Caco-2 (cell line): Measurements from ENCODE around the gene CMBL. TPM values are rescaled to one million over a fixed set of nuclear protein-coding genes. Genes with fewer than 3 reads are reported as not detected.

Source experiments
- BruUV-seq: library from RNA; stranded (reverse); fragments of 400-500 nt; replicated peaks from 2 replicates; lab custom pipeline; 2021; lab: Mats Ljungman, UMichigan
- CTCF ChIA-PET: fragments of 300-600 bp; sonication (Branson Sonifier 250); formaldehyde crosslinking; loops from one replicate; lab custom pipeline; 2022; ENCODE audit warnings: antibody characterized with exemption; lab: Charles Lee
- POLR2A ChIA-PET: fragments of 300-600 bp; sonication (Branson Sonifier 250); formaldehyde crosslinking; loops from one replicate; lab custom pipeline; 2022; ENCODE audit warnings: antibody characterized with exemption; lab: Charles Lee
- DNase-seq, 2 experiments: peaks; one replicate each; pipeline versions ENCODE4 v3.0.0 to v3.0.0-alpha.2; 2020 to 2022
- H3K27me3 ChIP-seq: replicated peaks from 2 replicates; pipeline ENCODE4 v1.6.0; 2011; ENCODE audit warnings: low read length; ENCODE audit not compliant: control insufficient read depth, insufficient read depth
- H3K36me3 ChIP-seq: 2 replicates; pipeline ENCODE4 v1.5.1; 2011; ENCODE audit warnings: low read length; ENCODE audit not compliant: control insufficient read depth, insufficient read depth
- H3K4me1 ChIP-seq: fragments of 250-450 bp; sonication (Bioruptor Pico); 2 replicates; pipeline ENCODE4 v1.5.1; 2020; ENCODE audit warnings: mild to moderate bottlenecking
- H3K4me3 ChIP-seq: 2 replicates; pipeline ENCODE4 v1.5.1; 2011; ENCODE audit warnings: low read depth, mild to moderate bottlenecking, control low read depth, low read length
- H3K9me3 ChIP-seq: fragments of 250-450 bp; sonication (Bioruptor Pico); 2 replicates; pipeline ENCODE4 v1.5.1; 2020; ENCODE audit warnings: mild to moderate bottlenecking, moderate library complexity
- H3K27ac Mint-ChIP-seq: one replicate; pipeline ENCODE4 v1.8.0; 2022; ENCODE audit warnings: mixed read lengths; ENCODE audit not compliant: unreplicated experiment
- H3K27me3 Mint-ChIP-seq: one replicate; pipeline ENCODE4 v1.8.0; 2022; ENCODE audit warnings: mixed read lengths; ENCODE audit not compliant: insufficient read depth, unreplicated experiment
- H3K36me3 Mint-ChIP-seq: one replicate; pipeline ENCODE4 v1.8.0; 2022; ENCODE audit warnings: mild to moderate bottlenecking, mixed read lengths; ENCODE audit not compliant: insufficient read depth, unreplicated experiment
- H3K4me1 Mint-ChIP-seq: one replicate; pipeline ENCODE4 v1.8.0; 2022; ENCODE audit warnings: low read depth, mixed read lengths; ENCODE audit not compliant: unreplicated experiment
- H3K4me3 Mint-ChIP-seq: one replicate; pipeline ENCODE4 v1.8.0; 2022; ENCODE audit warnings: mild to moderate bottlenecking, moderate library complexity, mixed read lengths; ENCODE audit not compliant: unreplicated experiment
- H3K9me3 Mint-ChIP-seq: one replicate; pipeline ENCODE4 v1.8.0; 2022; ENCODE audit warnings: mixed read lengths; ENCODE audit not compliant: unreplicated experiment
- intact Hi-C: fragments of 100-400 bp; cut with micrococcal nuclease; formaldehyde crosslinking; loops from one replicate; pipeline ENCODE4 v1.10.0; 2022; ENCODE audit not compliant: unreplicated experiment
- total RNA-seq: library from RNA; stranded (reverse); gene quantifications from 2 replicates; pipeline ENCODE4 v1.2.3, GENCODE V29; 2022
- TF ChIP-seq, protein P1 (sequence below), 2 experiments: fragments of 200-600 bp in 1 of 2; IDR thresholded peaks; 1 replicate in 1 of 2; 2 replicates in 1 of 2; pipeline versions ENCODE4 v1.5.1 to v1.8.0; 2011 to 2022; ENCODE audit warnings: antibody characterized with exemption in 1 of 2, control low read depth in 1 of 2, inconsistent platforms in 1 of 2, low read depth in 1 of 2, low read length in 1 of 2, mild to moderate bottlenecking in 1 of 2, moderate library complexity in 1 of 2; ENCODE audit not compliant: insufficient read depth in 1 of 2, severe bottlenecking in 1 of 2, unreplicated experiment in 1 of 2

The CMBL gene
- total RNA-seq, 1 experiment from 2014 or later, result 18.4 TPM

DNA sequence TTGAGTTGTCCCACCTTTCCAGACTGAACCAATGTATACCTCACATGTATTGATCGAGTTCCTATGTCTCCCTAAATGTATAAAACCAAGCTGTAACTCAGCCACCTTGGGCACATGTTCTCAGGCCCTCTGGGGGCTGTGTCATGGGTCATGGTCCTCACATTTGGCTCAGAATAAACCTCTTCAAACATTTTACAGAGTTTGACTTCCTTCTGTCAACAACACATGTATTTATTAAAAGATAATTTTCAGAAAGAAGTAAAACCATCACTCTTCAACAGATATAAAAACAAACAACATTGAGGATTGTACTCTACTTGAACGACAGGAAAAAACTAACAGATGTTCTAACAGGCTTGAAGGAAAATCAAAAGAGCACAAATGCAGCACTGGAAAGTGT, 4.5 kb downstream of the CMBL start:
- TF ChIP-seq, protein P1, sequence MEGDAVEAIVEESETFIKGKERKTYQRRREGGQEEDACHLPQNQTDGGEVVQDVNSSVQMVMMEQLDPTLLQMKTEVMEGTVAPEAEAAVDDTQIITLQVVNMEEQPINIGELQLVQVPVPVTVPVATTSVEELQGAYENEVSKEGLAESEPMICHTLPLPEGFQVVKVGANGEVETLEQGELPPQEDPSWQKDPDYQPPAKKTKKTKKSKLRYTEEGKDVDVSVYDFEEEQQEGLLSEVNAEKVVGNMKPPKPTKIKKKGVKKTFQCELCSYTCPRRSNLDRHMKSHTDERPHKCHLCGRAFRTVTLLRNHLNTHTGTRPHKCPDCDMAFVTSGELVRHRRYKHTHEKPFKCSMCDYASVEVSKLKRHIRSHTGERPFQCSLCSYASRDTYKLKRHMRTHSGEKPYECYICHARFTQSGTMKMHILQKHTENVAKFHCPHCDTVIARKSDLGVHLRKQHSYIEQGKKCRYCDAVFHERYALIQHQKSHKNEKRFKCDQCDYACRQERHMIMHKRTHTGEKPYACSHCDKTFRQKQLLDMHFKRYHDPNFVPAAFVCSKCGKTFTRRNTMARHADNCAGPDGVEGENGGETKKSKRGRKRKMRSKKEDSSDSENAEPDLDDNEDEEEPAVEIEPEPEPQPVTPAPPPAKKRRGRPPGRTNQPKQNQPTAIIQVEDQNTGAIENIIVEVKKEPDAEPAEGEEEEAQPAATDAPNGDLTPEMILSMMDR (IDR thresholded peaks at IDR 0.05; ENCODE audit: insufficient read depth in 1 of 2, low read depth in 1 of 2, low read length in 1 of 2, severe bottlenecking in 1 of 2, unreplicated experiment in 1 of 2), result no peak
- POLR2A ChIA-PET, result no interaction called here
- CTCF ChIA-PET, result no interaction called here
- Histone ChIP-seq H3K9me3 (peaks cover 5% of the 10 kb centered on the region; the same call in 1 of the 2 replicates), H3K27me3 (no peaks in the 10 kb centered on the region), H3K4me3 (no peak overlapping the region), H3K4me1 (peaks cover 4% of the 10 kb centered on the region), H3K36me3 (no peaks in the 10 kb centered on the region)
- peaks cover 6% of the 10 kb centered on the region for H3K36me3 Mint-ChIP-seq
- BruUV-seq, result no TSS peak
- no peak for DNase-seq
- no peak overlapping the region for H3K27ac Mint-ChIP-seq
- intact Hi-C loops, result no loop called here
- no peaks in the 10 kb centered on the region for H3K27me3 Mint-ChIP-seq
- peaks cover 8% of the 10 kb centered on the region for H3K9me3 Mint-ChIP-seq
- H3K4me1 Mint-ChIP-seq, result peaks cover 13% of the 10 kb centered on the region
- H3K4me3 Mint-ChIP-seq, result no peak overlapping the region

DNA sequence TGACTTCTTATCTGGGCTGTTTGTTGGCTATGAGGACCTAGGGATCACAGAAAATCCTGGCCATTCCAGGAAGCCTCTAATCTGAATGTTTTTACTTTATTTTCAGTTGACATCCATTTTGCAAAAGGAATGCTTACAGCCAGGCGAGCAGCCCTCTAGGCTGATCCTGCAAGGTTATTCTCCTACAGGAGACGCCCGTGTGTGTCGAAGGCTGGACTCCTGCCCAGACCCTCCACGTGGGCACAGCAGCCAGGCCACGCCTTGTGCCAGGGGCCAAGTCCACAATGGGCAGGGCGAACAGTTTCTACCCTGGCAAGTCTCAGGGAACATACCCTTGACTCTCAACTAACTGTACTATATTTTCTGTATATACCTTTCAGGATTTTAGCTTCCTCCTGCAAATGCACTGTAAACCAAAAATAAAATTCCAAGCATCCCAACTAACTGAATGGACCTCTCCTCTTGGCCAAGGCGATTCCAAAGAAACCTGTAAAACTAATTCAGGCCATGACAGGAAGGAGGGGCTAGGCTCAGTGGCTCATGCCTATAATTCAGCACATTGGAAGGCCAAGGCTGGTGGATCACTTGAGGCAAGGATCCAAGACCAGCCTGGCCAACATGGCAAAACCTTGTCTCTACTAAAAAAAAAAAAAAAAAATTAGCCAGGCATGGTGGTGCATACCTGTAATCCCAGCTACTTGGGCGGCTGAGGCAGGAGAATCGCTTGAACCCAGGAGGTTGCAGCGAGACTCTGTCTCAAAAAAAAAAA, 5.7 kb downstream of the CMBL start:
- Mint-ChIP-seq H3K9me3 (peaks cover 8% of the 10 kb centered on the region), H3K36me3 (no peaks in the 10 kb centered on the region), H3K4me1 (peaks cover 13% of the 10 kb centered on the region), H3K27ac (no peak overlapping the region), H3K27me3 (no peaks in the 10 kb centered on the region), H3K4me3 (no peak overlapping the region)
- TF ChIP-seq, protein P1 (IDR thresholded peaks at IDR 0.05; ENCODE audit: insufficient read depth in 1 of 2, low read depth in 1 of 2, low read length in 1 of 2, severe bottlenecking in 1 of 2, unreplicated experiment in 1 of 2), result no peak
- no peak for DNase-seq
- intact Hi-C loops, result no loop called here
- Histone ChIP-seq H3K36me3 (no peaks in the 10 kb centered on the region), H3K4me3 (no peak overlapping the region), H3K9me3 (peaks cover 5% of the 10 kb centered on the region; the same call in 1 of the 2 replicates), H3K4me1 (peaks cover 4% of the 10 kb centered on the region), H3K27me3 (no peaks in the 10 kb centered on the region)
- no TSS peak for BruUV-seq
- ChIA-PET POLR2A (no interaction called here), CTCF (no interaction called here)

- peaks cover 12% of the 10 kb centered on the region for H3K4me1 Mint-ChIP-seq
- no peak for DNase-seq
- Histone ChIP-seq H3K4me1 (no peaks in the 10 kb centered on the region; the same call in 1 of the 2 replicates), H3K27me3 (no peaks in the 10 kb centered on the region), H3K9me3 (peaks cover 5% of the 10 kb centered on the region; the same call in 1 of the 2 replicates), H3K36me3 (no peaks in the 10 kb centered on the region), H3K4me3 (no peak overlapping the region)
- ChIA-PET CTCF (no interaction called here), POLR2A (no interaction called here)
- H3K4me3 Mint-ChIP-seq, result no peak overlapping the region
- peaks cover 8% of the 10 kb centered on the region for H3K9me3 Mint-ChIP-seq
- TF ChIP-seq, protein P1 (IDR thresholded peaks at IDR 0.05; ENCODE audit: insufficient read depth in 1 of 2, low read depth in 1 of 2, low read length in 1 of 2, severe bottlenecking in 1 of 2, unreplicated experiment in 1 of 2), result no peak
- intact Hi-C loops, result no loop called here
- no peaks in the 10 kb centered on the region for H3K27me3 Mint-ChIP-seq
- no peak overlapping the region for H3K27ac Mint-ChIP-seq
- no TSS peak for BruUV-seq
- H3K36me3 Mint-ChIP-seq, result no peaks in the 10 kb centered on the region
Measured at GRCh38 chr5:10301266-10301665, 6.4 kb downstream of the CMBL start.
